CD4-positive, CD25-positive, alpha-beta regulatory T cell (primary cell): ENCODE results near the gene KYNU. TPM values are rescaled to one million over a fixed set of nuclear protein-coding genes. Genes with fewer than 3 reads are reported as not detected.
"Not testable (repeated sequence)": the region's sequence is repeated elsewhere in the genome, so short reads cannot be mapped to it uniquely, and the experiment has no call there.

ENCODE experiments used
- ATAC-seq, 2 donors: fragments of 150-1000 bp; cut with Tn5 transposase; one replicate each; pipeline ENCODE4 v1.10.0; 2021; ENCODE audit warnings: low read depth in 2 of 2, moderate number of reproducible peaks in 2 of 2, moderate library complexity in 1 of 2
- DNase-seq, 3 donors: peaks; one replicate each; pipeline versions ENCODE4 v3.0.0 to v3.0.0-alpha.2; 2012 to 2022; ENCODE audit warnings: mixed read lengths in 1 of 3
- H3K27ac ChIP-seq: one replicate; pipeline ENCODE4 v1.7.0; 2013; ENCODE audit warnings: mild to moderate bottlenecking, low read length; ENCODE audit not compliant: insufficient read depth, poor library complexity, severe bottlenecking
- H3K27me3 ChIP-seq: one replicate; pipeline ENCODE4 v1.7.0; 2013; ENCODE audit warnings: low read length; ENCODE audit not compliant: control insufficient read depth, insufficient read depth
- H3K36me3 ChIP-seq: one replicate; pipeline ENCODE4 v1.7.0; 2013; ENCODE audit warnings: mild to moderate bottlenecking, low read length, moderate library complexity; ENCODE audit not compliant: control insufficient read depth, insufficient read depth
- H3K4me1 ChIP-seq: 2 replicates; pipeline ENCODE4 v1.7.0; 2013; ENCODE audit warnings: mild to moderate bottlenecking, low read length; ENCODE audit not compliant: insufficient read depth, control insufficient read depth, poor library complexity, severe bottlenecking
- H3K4me3 ChIP-seq: one replicate; pipeline ENCODE4 v1.7.0; 2013; ENCODE audit warnings: low read depth, mild to moderate bottlenecking, low read length, moderate library complexity
- H3K9me3 ChIP-seq, 2 experiments: 1 replicate in 1 of 2; 2 replicates in 1 of 2; pipeline ENCODE4 v1.7.0; 2013; ENCODE audit warnings: low read length in 2 of 2, mild to moderate bottlenecking in 1 of 2, moderate library complexity in 1 of 2; ENCODE audit not compliant: control insufficient read depth in 2 of 2
- H3K27ac Mint-ChIP-seq, 3 donors: one replicate each; pipeline ENCODE4 v1.8.0; 2020 to 2022; ENCODE audit warnings: mild to moderate bottlenecking in 3 of 3, mixed read lengths in 3 of 3, moderate library complexity in 2 of 3
- H3K27me3 Mint-ChIP-seq: one replicate; pipeline ENCODE4 v1.8.0; 2022; ENCODE audit warnings: mild to moderate bottlenecking, mixed read lengths
- H3K36me3 Mint-ChIP-seq: one replicate; pipeline ENCODE4 v1.8.0; 2020; ENCODE audit warnings: mixed read lengths
- H3K4me1 Mint-ChIP-seq, 4 donors: one replicate each; pipeline ENCODE4 v1.8.0; 2020 to 2022; ENCODE audit warnings: mixed read lengths in 4 of 4, mild to moderate bottlenecking in 1 of 4
- H3K4me3 Mint-ChIP-seq, 4 donors: one replicate each; pipeline ENCODE4 v1.8.0; 2020 to 2022; ENCODE audit warnings: mild to moderate bottlenecking in 4 of 4, mixed read lengths in 4 of 4, moderate library complexity in 3 of 4
- H3K9me3 Mint-ChIP-seq, 7 donors: one replicate each; pipeline ENCODE4 v1.8.0; 2020 to 2022; ENCODE audit warnings: mixed read lengths in 7 of 7, mild to moderate bottlenecking in 3 of 7, moderate library complexity in 2 of 7
- polyA plus RNA-seq, 4 donors: library from polyadenylated mRNA; unstranded; fragments of 300-500 nt; fragmentation: Illumina TruSeq; gene quantifications; one replicate each; pipeline ENCODE4 v1.2.3, GENCODE V29; 2021
- total RNA-seq: library from RNA; stranded (reverse); gene quantifications from one replicate; pipeline ENCODE4 v1.2.3, GENCODE V29; 2022

The KYNU gene
- total and polyA plus RNA-seq, 5 donors from 2014 or later, result 0.08 TPM; not detected in 4

- Histone ChIP-seq H3K4me3 (no peak overlapping the region), H3K27ac (no peak overlapping the region), H3K36me3 (no peaks in the 10 kb centered on the region), H3K27me3 (no peaks in the 10 kb centered on the region), H3K4me1 (no peaks in the 10 kb centered on the region), H3K9me3 (no peaks in the 10 kb centered on the region)
- H3K4me1 Mint-ChIP-seq, result no peaks in the 10 kb centered on the region
- no peak overlapping the region for H3K4me3 Mint-ChIP-seq
- H3K27ac Mint-ChIP-seq, result no peak overlapping the region
- H3K9me3 Mint-ChIP-seq, result peaks cover 0 to 5% (median 0%) of the 10 kb centered on the region in 7 donors
- H3K36me3 Mint-ChIP-seq, result no peaks in the 10 kb centered on the region
- H3K27me3 Mint-ChIP-seq, result peaks cover 7% of the 10 kb centered on the region
- DNase-seq, result no peak
- ATAC-seq, result no peak
These were observed 20.3 kb downstream of the KYNU start for GRCh38 chr2:142897807-142898206.

DNA sequence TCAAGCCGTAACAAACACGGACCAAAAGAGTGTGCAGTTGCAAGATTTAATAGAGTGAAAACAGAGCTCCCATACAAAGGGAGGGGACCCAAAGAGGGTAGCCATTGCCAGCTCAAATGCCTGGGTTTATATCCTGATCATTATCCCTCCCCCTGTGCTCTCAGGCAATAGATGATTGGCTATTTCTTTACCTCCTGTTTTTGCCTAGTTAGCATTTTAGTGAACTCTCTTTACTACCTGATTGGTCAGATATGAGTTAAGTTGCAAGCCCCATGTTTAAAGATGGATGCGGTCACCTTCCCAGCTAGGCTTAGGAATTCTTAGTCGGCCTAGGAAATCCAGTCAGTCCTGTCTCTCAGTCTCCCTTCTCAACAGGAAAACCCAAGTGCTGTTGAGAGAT lies 22.9 kb downstream of the KYNU start:
- not testable (repeated sequence) for H3K27ac Mint-ChIP-seq, H3K4me1 ChIP-seq, H3K9me3 ChIP-seq, DNase-seq, H3K27ac ChIP-seq, H3K27me3 ChIP-seq, H3K36me3 ChIP-seq, H3K4me3 ChIP-seq, H3K4me3 Mint-ChIP-seq, H3K27me3 Mint-ChIP-seq, H3K4me1 Mint-ChIP-seq, H3K9me3 Mint-ChIP-seq, H3K36me3 Mint-ChIP-seq, ATAC-seq

GRCh38 chr2:142901780-142902179 lies 24.3 kb downstream of the KYNU start:
- no peaks in the 10 kb centered on the region for H3K4me1 Mint-ChIP-seq

DNA sequence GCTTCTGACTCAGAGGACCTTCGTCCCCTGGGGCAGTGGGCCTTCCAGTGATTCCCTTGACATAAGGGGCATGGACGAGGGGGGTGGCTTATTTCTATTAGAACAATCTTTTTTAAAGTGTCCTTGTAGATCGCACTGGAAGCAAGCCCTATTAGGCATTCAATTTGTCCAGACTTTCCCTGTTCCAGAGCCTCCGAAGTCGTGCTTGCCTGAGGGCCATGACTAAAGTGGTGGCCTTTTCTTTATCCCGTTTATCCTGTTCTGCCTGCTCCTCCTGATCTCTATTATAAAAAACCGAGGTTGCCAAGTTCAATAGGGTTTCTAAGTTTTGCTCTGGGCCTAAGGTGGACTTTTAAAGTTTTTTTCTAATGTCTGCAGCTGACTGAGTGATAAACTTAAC lies 26.3 kb downstream of the KYNU start:
- peaks cover 13% of the 10 kb centered on the region for H3K27me3 Mint-ChIP-seq
- not testable (repeated sequence) for H3K27ac ChIP-seq, H3K4me3 ChIP-seq, H3K4me1 Mint-ChIP-seq, H3K4me3 Mint-ChIP-seq, H3K36me3 Mint-ChIP-seq, H3K9me3 ChIP-seq, H3K4me1 ChIP-seq, H3K9me3 Mint-ChIP-seq, DNase-seq, ATAC-seq, H3K27ac Mint-ChIP-seq, H3K27me3 ChIP-seq, H3K36me3 ChIP-seq

More at GRCh38 chr2:142901780-142902179, 24.3 kb downstream of the KYNU start:
- H3K27me3 ChIP-seq, result no peaks in the 10 kb centered on the region
- H3K36me3 Mint-ChIP-seq, result no peaks in the 10 kb centered on the region
- no peak for DNase-seq
- peaks cover 13% of the 10 kb centered on the region for H3K27me3 Mint-ChIP-seq
- H3K4me1 ChIP-seq, result no peaks in the 10 kb centered on the region
- H3K27ac ChIP-seq, result no peak overlapping the region
- no peak overlapping the region for H3K4me3 Mint-ChIP-seq
- no peak for ATAC-seq
- H3K4me3 ChIP-seq, result no peak overlapping the region
- H3K9me3 ChIP-seq, result no peaks in the 10 kb centered on the region
- H3K36me3 ChIP-seq, result no peaks in the 10 kb centered on the region
- H3K27ac Mint-ChIP-seq, result no peak overlapping the region
- H3K9me3 Mint-ChIP-seq, result peaks cover 0 to 7% (median 2%) of the 10 kb centered on the region in 7 donors

GRCh38 chr2:142907653-142908052 lies 30.2 kb downstream of the KYNU start:
- H3K36me3 Mint-ChIP-seq, result no peaks in the 10 kb centered on the region
- DNase-seq (no peak), ATAC-seq (no peak)
- peaks cover 6% of the 10 kb centered on the region for H3K27me3 Mint-ChIP-seq
- no peak overlapping the region for H3K4me3 Mint-ChIP-seq
- Histone ChIP-seq H3K27me3 (no peaks in the 10 kb centered on the region), H3K4me3 (no peak overlapping the region), H3K36me3 (no peaks in the 10 kb centered on the region), H3K9me3 (no peaks in the 10 kb centered on the region), H3K4me1 (no peaks in the 10 kb centered on the region), H3K27ac (no peak overlapping the region)
- H3K27ac Mint-ChIP-seq, result no peak overlapping the region
- peaks cover 0 to 3% (median 2%) of the 10 kb centered on the region in 7 donors for H3K9me3 Mint-ChIP-seq
- no peaks in the 10 kb centered on the region for H3K4me1 Mint-ChIP-seq

DNA sequence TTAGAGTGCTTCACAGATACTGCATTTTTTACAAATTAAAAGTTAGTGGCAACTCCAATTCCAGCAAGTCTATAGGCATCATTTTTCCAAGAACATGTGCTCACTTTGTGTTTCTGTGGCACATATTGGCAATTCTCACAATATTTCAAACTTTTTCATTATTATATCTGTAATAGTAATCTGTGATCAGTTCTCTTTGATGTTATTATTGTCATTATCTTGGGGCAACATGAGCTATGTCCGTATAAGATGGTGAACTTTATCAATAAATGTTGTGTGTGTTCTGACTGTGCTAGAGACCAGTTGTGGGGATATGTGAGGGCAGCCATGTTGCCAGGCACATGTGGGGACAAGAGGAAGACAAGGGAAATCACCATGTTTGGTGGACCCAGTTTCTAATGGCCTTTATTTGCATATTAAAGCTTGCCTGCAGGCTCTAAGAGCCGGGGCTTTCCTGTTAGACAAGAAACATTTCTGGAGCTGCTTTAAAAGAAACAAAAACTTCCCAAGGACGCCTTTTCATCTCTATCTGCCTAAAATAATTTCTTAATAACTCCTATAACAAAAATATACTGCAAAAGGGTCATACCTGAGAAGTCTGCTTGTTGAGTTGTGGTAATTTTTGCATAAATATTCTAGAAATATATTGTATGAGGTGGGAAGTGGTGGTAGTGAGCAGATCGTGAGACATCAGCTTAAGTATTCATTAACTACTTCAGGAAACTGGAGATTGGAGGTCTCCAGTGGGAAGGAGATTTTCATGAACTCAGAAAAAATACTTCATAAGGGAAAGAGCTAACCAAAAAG lies 37.2 kb downstream of the KYNU start:
- Histone ChIP-seq H3K27me3 (no peaks in the 10 kb centered on the region), H3K36me3 (no peaks in the 10 kb centered on the region), H3K4me1 (no peaks in the 10 kb centered on the region), H3K9me3 (no peaks in the 10 kb centered on the region), H3K4me3 (no peak overlapping the region), H3K27ac (no peak overlapping the region)
- H3K9me3 Mint-ChIP-seq, result peaks cover 0 to 6% (median 0%) of the 10 kb centered on the region in 7 donors
- no peak for ATAC-seq
- no peaks in the 10 kb centered on the region for H3K36me3 Mint-ChIP-seq
- DNase-seq, result no peak
- no peaks in the 10 kb centered on the region for H3K4me1 Mint-ChIP-seq
- H3K27ac Mint-ChIP-seq, result no peak overlapping the region
- H3K27me3 Mint-ChIP-seq, result no peaks in the 10 kb centered on the region
- no peak overlapping the region for H3K4me3 Mint-ChIP-seq

DNA sequence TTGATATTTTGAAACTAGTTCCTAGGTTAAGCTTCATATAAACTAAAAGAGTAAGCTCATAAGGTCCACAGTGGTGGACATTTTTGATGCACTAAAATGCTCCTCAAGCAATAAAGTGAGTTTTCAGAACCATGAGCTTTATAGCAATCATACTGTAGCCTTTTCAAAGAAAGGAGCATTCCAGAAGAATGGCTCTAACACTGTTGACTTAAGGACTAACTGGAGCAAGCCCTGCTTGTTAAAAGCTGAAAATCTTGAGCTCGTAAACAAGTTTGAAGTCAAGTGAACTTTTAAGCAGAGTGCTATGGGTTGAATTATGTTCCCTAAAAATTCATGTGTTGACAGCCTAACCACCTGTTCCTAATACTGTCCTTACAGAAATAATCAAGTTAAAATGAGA lies 38.0 kb downstream of the KYNU start:
- no peak overlapping the region for H3K27ac Mint-ChIP-seq
- DNase-seq, result no peak
- no peak overlapping the region for H3K4me3 Mint-ChIP-seq
- Histone ChIP-seq H3K36me3 (no peaks in the 10 kb centered on the region), H3K27ac (no peak overlapping the region), H3K27me3 (no peaks in the 10 kb centered on the region), H3K4me3 (no peak overlapping the region), H3K4me1 (no peaks in the 10 kb centered on the region), H3K9me3 (no peaks in the 10 kb centered on the region)
- H3K4me1 Mint-ChIP-seq, result no peaks in the 10 kb centered on the region
- no peaks in the 10 kb centered on the region for H3K36me3 Mint-ChIP-seq
- no peaks in the 10 kb centered on the region for H3K27me3 Mint-ChIP-seq
- no peak for ATAC-seq
- H3K9me3 Mint-ChIP-seq, result peaks cover 0 to 6% (median 0%) of the 10 kb centered on the region in 7 donors

GRCh38 chr2:142918624-142919023 lies 41.2 kb downstream of the KYNU start:
- peaks cover 0 to 4% (median 0%) of the 10 kb centered on the region in 7 donors for H3K9me3 Mint-ChIP-seq
- Histone ChIP-seq H3K9me3 (no peaks in the 10 kb centered on the region), H3K27ac (no peak overlapping the region), H3K4me1 (no peaks in the 10 kb centered on the region), H3K36me3 (no peaks in the 10 kb centered on the region), H3K27me3 (no peaks in the 10 kb centered on the region), H3K4me3 (no peak overlapping the region)
- H3K4me3 Mint-ChIP-seq, result no peak overlapping the region
- H3K27me3 Mint-ChIP-seq, result no peaks in the 10 kb centered on the region
- no peaks in the 10 kb centered on the region for H3K36me3 Mint-ChIP-seq
- no peaks in the 10 kb centered on the region for H3K4me1 Mint-ChIP-seq
- H3K27ac Mint-ChIP-seq, result no peak overlapping the region
- DNase-seq, result no peak
- ATAC-seq, result no peak
